H1 (cell line): ENCODE measurements around the gene FLT4. TPM values are rescaled to one million over a fixed set of nuclear protein-coding genes. Genes with fewer than 3 reads are reported as not detected.

Experiments
- CTCF ChIA-PET: fragments of 300-600 bp; sonication (Branson Sonifier 250); formaldehyde crosslinking; loops from one replicate; lab custom pipeline; 2021; ENCODE audit not compliant: partially characterized antibody; lab: Charles Lee
- POLR2A ChIA-PET: fragments of 300-600 bp; sonication (Branson Sonifier 250); formaldehyde crosslinking; loops from one replicate; lab custom pipeline; 2021; ENCODE audit warnings: inconsistent platforms; ENCODE audit not compliant: partially characterized antibody; lab: Charles Lee
- DNase-seq, 2 experiments: peaks; one replicate each; pipeline versions ENCODE4 v3.0.0 to v3.0.0-alpha.2; 2010 to 2022; ENCODE audit warnings: low spot score in 2 of 2, low read depth in 1 of 2, mixed read lengths in 1 of 2
- FAIRE-seq: peaks from 2 replicates; lab custom pipeline; 2011; peaks lifted over from hg19 to GRCh38; lab: Jason Lieb, UNC
- H2AFZ ChIP-seq: 2 replicates; pipeline ENCODE4 v1.8.1; 2012; ENCODE audit warnings: low read length, inconsistent platforms
- H2AK5ac ChIP-seq: 2 replicates; pipeline ENCODE4 v1.6.1; 2013; ENCODE audit warnings: low read depth, low read length
- H2BK120ac ChIP-seq: replicated peaks from 2 replicates; pipeline ENCODE3; 2013; ENCODE audit warnings: low read depth, low read length, inconsistent platforms
- H2BK12ac ChIP-seq: 2 replicates; pipeline ENCODE4 v1.6.1; 2013; ENCODE audit warnings: low read depth, low read length
- H2BK15ac ChIP-seq: 2 replicates; pipeline ENCODE4 v1.6.1; 2013; ENCODE audit warnings: low read length
- H2BK20ac ChIP-seq: 2 replicates; pipeline ENCODE4 v1.6.1; 2013; ENCODE audit warnings: low read length
- H2BK5ac ChIP-seq: 2 replicates; pipeline ENCODE4 v1.6.1; 2013; ENCODE audit warnings: low read depth, low read length
- H3K14ac ChIP-seq: 2 replicates; pipeline ENCODE4 v1.6.1; 2013; ENCODE audit warnings: inconsistent platforms; ENCODE audit not compliant: insufficient read length
- H3K18ac ChIP-seq: 2 replicates; pipeline ENCODE4 v1.6.1; 2013; ENCODE audit warnings: low read length; ENCODE audit errors: extremely low read depth
- H3K23ac ChIP-seq: 2 replicates; pipeline ENCODE4 v1.6.1; 2013; ENCODE audit warnings: inconsistent platforms; ENCODE audit not compliant: insufficient read length
- H3K23me2 ChIP-seq: 2 replicates; pipeline ENCODE4 v1.6.1; 2013; ENCODE audit warnings: low read depth, low read length
- H3K27ac ChIP-seq: 2 replicates; pipeline ENCODE4 v1.6.1; 2011; ENCODE audit warnings: low read depth, low read length, inconsistent platforms
- H3K27me3 ChIP-seq, 4 experiments: replicated peaks in 1 of 4; 1 replicate in 1 of 4; 2 replicates in 3 of 4; pipeline versions ENCODE4 v1.6.1 to v1.8.1; 2011 to 2013; ENCODE audit warnings: low read length in 3 of 4, mild to moderate bottlenecking in 3 of 4, inconsistent platforms in 2 of 4, mixed read lengths in 2 of 4, moderate library complexity in 1 of 4; ENCODE audit not compliant: control insufficient read depth in 3 of 4, insufficient read depth in 3 of 4; ENCODE audit errors: extremely low read depth in 1 of 4
- H3K36me3 ChIP-seq, 4 experiments: 2 replicates each; pipeline versions ENCODE4 v1.6.1 to v1.8.1; 2011 to 2013; ENCODE audit warnings: mild to moderate bottlenecking in 4 of 4, low read length in 3 of 4, moderate library complexity in 2 of 4, control low read depth in 1 of 4, inconsistent platforms in 1 of 4; ENCODE audit not compliant: insufficient read depth in 4 of 4, control insufficient read depth in 2 of 4
- H3K4ac ChIP-seq: replicated peaks from 2 replicates; pipeline ENCODE3; 2013; ENCODE audit warnings: low read length, low read depth, mixed read lengths, inconsistent platforms; ENCODE audit not compliant: insufficient read length
- H3K4me1 ChIP-seq, 4 experiments: replicated peaks in 1 of 4; 1 replicate in 1 of 4; 2 replicates in 3 of 4; pipeline versions ENCODE4 v1.6.1 to v1.8.1; 2011 to 2013; ENCODE audit warnings: low read length in 3 of 4, inconsistent platforms in 2 of 4, mixed read lengths in 1 of 4; ENCODE audit not compliant: insufficient read depth in 4 of 4, control insufficient read depth in 3 of 4
- H3K4me2 ChIP-seq, 2 experiments: 2 replicates each; pipeline versions ENCODE4 v1.6.1 to v1.8.1; 2011 to 2013; ENCODE audit warnings: low read depth in 2 of 2, low read length in 2 of 2, control low read depth in 1 of 2, inconsistent platforms in 1 of 2, mild to moderate bottlenecking in 1 of 2; ENCODE audit not compliant: insufficient read depth in 1 of 2
- H3K4me3 ChIP-seq, 4 experiments: fragments of 200-600, 300-600 bp in 1 of 4; sonication (generic), shearing (Covaris generic), sonication (Bioruptor Twin) in 1 of 4; 2 replicates each; pipeline versions ENCODE4 v1.5.1 to v1.8.1; 2011 to 2016; ENCODE audit warnings: low read length in 4 of 4, low read depth in 3 of 4, control low read depth in 2 of 4, inconsistent platforms in 2 of 4, mild to moderate bottlenecking in 2 of 4, mixed read lengths in 1 of 4, moderate library complexity in 1 of 4; ENCODE audit not compliant: insufficient read depth in 2 of 4; ENCODE audit errors: extremely low read depth in 1 of 4
- H3K56ac ChIP-seq: replicated peaks from 2 replicates; pipeline ENCODE3; 2013; ENCODE audit warnings: low read depth, mild to moderate bottlenecking, mixed read lengths, low read length, inconsistent platforms; ENCODE audit not compliant: insufficient read length
- H3K79me1 ChIP-seq: 2 replicates; pipeline ENCODE4 v1.6.1; 2013; ENCODE audit warnings: low read depth, low read length, control low read depth
- H3K79me2 ChIP-seq, 2 experiments: 2 replicates each; pipeline versions ENCODE4 v1.6.1 to v1.8.1; 2012 to 2013; ENCODE audit warnings: low read length in 2 of 2, mild to moderate bottlenecking in 2 of 2, inconsistent platforms in 1 of 2; ENCODE audit not compliant: insufficient read depth in 2 of 2, control insufficient read depth in 1 of 2
- H3K9ac ChIP-seq, 4 experiments: replicated peaks in 1 of 4; 1 replicate in 1 of 4; 2 replicates in 3 of 4; pipeline versions ENCODE4 v1.6.1 to v1.8.1; 2011 to 2013; ENCODE audit warnings: low read depth in 3 of 4, low read length in 3 of 4, control low read depth in 2 of 4, mild to moderate bottlenecking in 2 of 4, moderate library complexity in 2 of 4, inconsistent platforms in 1 of 4; ENCODE audit errors: extremely low read depth in 1 of 4
- H3K9me3 ChIP-seq, 2 experiments: 2 replicates each; pipeline versions ENCODE4 v1.6.1 to v1.8.1; 2012 to 2013; ENCODE audit warnings: mild to moderate bottlenecking in 2 of 2, moderate library complexity in 2 of 2, control low read depth in 1 of 2, inconsistent platforms in 1 of 2, low read depth in 1 of 2, low read length in 1 of 2, mixed read lengths in 1 of 2; ENCODE audit not compliant: insufficient read depth in 2 of 2
- H4K20me1 ChIP-seq, 2 experiments: replicated peaks in 1 of 2; 2 replicates each; pipeline versions ENCODE3 to v1.8.1; 2011 to 2013; ENCODE audit warnings: inconsistent platforms in 2 of 2, low read length in 2 of 2, mild to moderate bottlenecking in 1 of 2; ENCODE audit not compliant: insufficient read depth in 2 of 2, control insufficient read depth in 1 of 2
- H4K5ac ChIP-seq: 2 replicates; pipeline ENCODE4 v1.6.1; 2013; ENCODE audit warnings: low read length, low read depth, mixed read lengths, inconsistent platforms; ENCODE audit not compliant: insufficient read length
- H4K8ac ChIP-seq: 2 replicates; pipeline ENCODE4 v1.8.0; 2013; ENCODE audit warnings: mild to moderate bottlenecking, moderate library complexity, low read length, inconsistent platforms; ENCODE audit not compliant: insufficient read depth; ENCODE audit errors: extremely low read depth
- H4K91ac ChIP-seq: replicated peaks from 2 replicates; pipeline ENCODE3; 2013; ENCODE audit warnings: low read length, mixed read lengths, inconsistent platforms; ENCODE audit not compliant: insufficient read length
- BCL11A ChIP-seq, 2 experiments: IDR thresholded peaks; one replicate each; pipeline ENCODE4 v1.6.1; 2011; ENCODE audit warnings: low read depth in 2 of 2, low read length in 2 of 2, mild to moderate bottlenecking in 2 of 2
- CEBPB ChIP-seq: IDR thresholded peaks from 2 replicates; pipeline ENCODE4 v1.6.1; 2012; ENCODE audit warnings: low read depth, low read length
- CHD2 ChIP-seq: IDR thresholded peaks from 2 replicates; pipeline ENCODE4 v1.6.1; 2012; ENCODE audit warnings: low read length, improper control_type of control experiment
- EZH2 ChIP-seq: fragments of 200-600 bp; sonication (generic); IDR thresholded peaks from 2 replicates; pipeline ENCODE4 v1.7.1; 2012; ENCODE audit warnings: low read depth, mild to moderate bottlenecking, moderate library complexity, low read length, inconsistent platforms; ENCODE audit not compliant: severe bottlenecking
- GTF2F1 ChIP-seq: IDR thresholded peaks from 2 replicates; pipeline ENCODE4 v1.6.1; 2012; ENCODE audit warnings: low read depth, low read length, improper control_type of control experiment, borderline replicate concordance
- KDM1A ChIP-seq: fragments of 200-600, 300-600 bp; sonication (generic); IDR thresholded peaks from 2 replicates; pipeline ENCODE4 v1.7.1; 2016; ENCODE audit warnings: mild to moderate bottlenecking, low read length, borderline replicate concordance
- MAX ChIP-seq: IDR thresholded peaks from 2 replicates; pipeline ENCODE4 v1.6.1; 2012; ENCODE audit warnings: inconsistent platforms
- RAD21 ChIP-seq, 2 experiments: IDR thresholded peaks in 1 of 2; conservative IDR thresholded peaks in 1 of 2; 2 replicates each; pipeline ENCODE4 v1.6.1; 2011; ENCODE audit warnings: low read depth in 2 of 2, low read length in 2 of 2, improper control_type of control experiment in 1 of 2, inconsistent platforms in 1 of 2, mild to moderate bottlenecking in 1 of 2, moderate library complexity in 1 of 2
- SAP30 ChIP-seq: fragments of 300-600 bp; sonication (generic); IDR thresholded peaks from 2 replicates; pipeline ENCODE4 v1.7.1; 2012; ENCODE audit warnings: low read length, moderate library complexity, mild to moderate bottlenecking, inconsistent platforms; ENCODE audit not compliant: insufficient read depth, insufficient replicate concordance
- SP4 ChIP-seq: IDR thresholded peaks from 2 replicates; pipeline ENCODE4 v1.6.1; 2012; ENCODE audit warnings: low read length, inconsistent platforms
- SUZ12 ChIP-seq: fragments of 200-600 bp; sonication (generic); IDR thresholded peaks from 2 replicates; pipeline ENCODE4 v1.6.1; 2012; ENCODE audit warnings: mild to moderate bottlenecking, inconsistent platforms, low read length, moderate library complexity, mixed read lengths
- WGBS, 2 experiments: shearing (Covaris generic) in 1 of 2; methylation state at CpG; one replicate each; pipeline versions ENCODE4 v1.1.6 to v1.1.7; 2013 to 2015; ENCODE audit warnings: low lambda C conversion rate in 2 of 2, mixed read lengths in 2 of 2, inconsistent platforms in 1 of 2, low coverage in 1 of 2, missing lambda C conversion rate in 1 of 2; ENCODE audit not compliant: insufficient replicate concordance in 2 of 2, insufficient coverage in 1 of 2, insufficient read length in 1 of 2; ENCODE audit errors: extremely low coverage in 1 of 2, missing lambda C conversion rate in 1 of 2; 5-methylcytosine and 5-hydroxymethylcytosine counted together
- polyA plus RNA-seq, 7 experiments: library from polyadenylated mRNA; depleted of rRNA in 3 of 7; stranded (reverse) in 5 of 7; unstranded in 2 of 7; fragments of >200 nt in 5 of 7; fragments of 200-250 nt in 2 of 7; gene quantifications; 1 replicate in 5 of 7; 2 replicates in 1 of 7; 4 replicates in 1 of 7; pipeline versions ENCODE4 v1.2.1 to v1.2.3, GENCODE V29; 2011 to 2013; ENCODE audit warnings: missing spikeins in 2 of 7, mixed read lengths in 2 of 7
- total RNA-seq: library from RNA; stranded (reverse); fragmentation: NEBNext Ultra II Directional; extraction: Animal tissue kit (Norgen Biotek cat#: 25700); gene quantifications from 2 replicates; pipeline ENCODE4 v1.2.1, GENCODE V29; 2021

The FLT4 gene
- total and polyA plus RNA-seq, 2 of the 8 experiments (the other 6 are each of a cell fraction or from before 2014, with no cell fraction given): 6.5 to 7.7 TPM

GRCh38 chr5:180645274-180646204 lies 3.9 kb downstream of the FLT4 start:
- no peaks in the 10 kb centered on the region for H3K79me1 ChIP-seq
- no peak overlapping the region for H2BK120ac ChIP-seq
- no peak overlapping the region for H3K27ac ChIP-seq
- no peak overlapping the region for H4K91ac ChIP-seq
- no peak overlapping the region for H3K23ac ChIP-seq
- no peak overlapping the region for H4K5ac ChIP-seq
- peaks cover 5 to 33% (median 27%) of the 10 kb centered on the region in 4 experiments for H3K27me3 ChIP-seq
- ChIA-PET POLR2A (interaction anchor here (0.7 to 1.4 kb wide), 3 partner anchors 9 to 50 kb away, joined by 3 read pairs; no protein-coding TSS in a partner anchor), CTCF (interaction anchor here (0.7 to 3.7 kb wide), 6 partner anchors 21 to 40 kb away, joined by 3 to 15 read pairs (median 3); no protein-coding TSS in a partner anchor)
- no peak overlapping the region for H2BK5ac ChIP-seq
- DNase-seq (peak in 1 of 2 experiments; percentile 45), FAIRE-seq (no peak)
- no peak overlapping the region for H2BK12ac ChIP-seq
- H3K36me3 ChIP-seq: no peaks in the 10 kb centered on the region
- H3K4me3 ChIP-seq: no peak overlapping the region
- no peaks in the 10 kb centered on the region; a peak in 2 of 7 replicates for H3K4me1 ChIP-seq
- no peak overlapping the region for H2BK15ac ChIP-seq
- no peaks in the 10 kb centered on the region for H3K9me3 ChIP-seq
- no peak overlapping the region for H3K18ac ChIP-seq
- H3K56ac ChIP-seq: no peak overlapping the region
- no peak overlapping the region for H3K4ac ChIP-seq
- no peak overlapping the region for H3K9ac ChIP-seq
- H4K8ac ChIP-seq: no peak overlapping the region; the same call in 1 of the 2 replicates
- no peaks in the 10 kb centered on the region for H3K79me2 ChIP-seq
- peaks cover 0 to 8% of the 10 kb centered on the region in 2 experiments for H4K20me1 ChIP-seq
- peaks cover 12% of the 10 kb centered on the region; the same call in 1 of the 2 replicates for H3K23me2 ChIP-seq
- H2AFZ ChIP-seq: no peak overlapping the region
- H2BK20ac ChIP-seq: no peak overlapping the region
- H3K4me2 ChIP-seq: no peak overlapping the region
- no peak overlapping the region for H2AK5ac ChIP-seq
- H3K14ac ChIP-seq: no peak overlapping the region
- WGBS, 2 experiments: 86% methylated on average over 33 of the region's 34 CpGs; no CpG with 5 or more reads in 1 of the 2 experiments
- TF ChIP-seq SUZ12 (no peak), MAX (no peak), KDM1A (no peak), SP4 (no peak), EZH2 (no peak), BCL11A (IDR thresholded peaks at IDR 0.05; ENCODE audit: low read depth in 2 of 2, low read length in 2 of 2) (no peak), RAD21 (IDR thresholded peaks at IDR 0.05 in 1 of 2, conservative IDR thresholded peaks at IDR 0.05 in 1 of 2; ENCODE audit: low read depth in 2 of 2, low read length in 2 of 2) (no peak), CHD2 (no peak), SAP30 (no peak), CEBPB (no peak), GTF2F1 (no peak)
